MM.1S (cell line): ENCODE data around the gene DCD.

ENCODE experiments used
- CTCF ChIP-seq: fragments of 300-600 bp; sonication (generic); IDR thresholded peaks from 2 replicates; pipeline ENCODE4 v1.5.1; 2016; ENCODE audit warnings: antibody characterized with exemption, low read length, mixed read lengths
- EZH2 ChIP-seq: fragments of 300-600 bp; sonication (generic); optimal IDR thresholded peaks from 2 replicates; pipeline ENCODE3; 2017; ENCODE audit warnings: low read depth, mild to moderate bottlenecking, antibody characterized with exemption, low read length, mixed read lengths
- EZH2phosphoT487 ChIP-seq: fragments of 300-600 bp; sonication (generic); IDR thresholded peaks from 2 replicates; pipeline ENCODE4 v1.6.1; 2018; ENCODE audit warnings: antibody characterized with exemption, low read length

- TF ChIP-seq CTCF (no peak), EZH2phosphoT487 (no peak), EZH2 (no peak)
Measured at GRCh38 chr12:54653025-54653424, 4.9 kb upstream of the DCD start.
